ENCODE data around the gene ATG7. TPM values are rescaled to one million over a fixed set of nuclear protein-coding genes. Genes with fewer than 3 reads are reported as not detected.

Gene ATG7
- total RNA-seq, 2 experiments from 2014 or later = 31.0 to 33.1 TPM

DNA sequence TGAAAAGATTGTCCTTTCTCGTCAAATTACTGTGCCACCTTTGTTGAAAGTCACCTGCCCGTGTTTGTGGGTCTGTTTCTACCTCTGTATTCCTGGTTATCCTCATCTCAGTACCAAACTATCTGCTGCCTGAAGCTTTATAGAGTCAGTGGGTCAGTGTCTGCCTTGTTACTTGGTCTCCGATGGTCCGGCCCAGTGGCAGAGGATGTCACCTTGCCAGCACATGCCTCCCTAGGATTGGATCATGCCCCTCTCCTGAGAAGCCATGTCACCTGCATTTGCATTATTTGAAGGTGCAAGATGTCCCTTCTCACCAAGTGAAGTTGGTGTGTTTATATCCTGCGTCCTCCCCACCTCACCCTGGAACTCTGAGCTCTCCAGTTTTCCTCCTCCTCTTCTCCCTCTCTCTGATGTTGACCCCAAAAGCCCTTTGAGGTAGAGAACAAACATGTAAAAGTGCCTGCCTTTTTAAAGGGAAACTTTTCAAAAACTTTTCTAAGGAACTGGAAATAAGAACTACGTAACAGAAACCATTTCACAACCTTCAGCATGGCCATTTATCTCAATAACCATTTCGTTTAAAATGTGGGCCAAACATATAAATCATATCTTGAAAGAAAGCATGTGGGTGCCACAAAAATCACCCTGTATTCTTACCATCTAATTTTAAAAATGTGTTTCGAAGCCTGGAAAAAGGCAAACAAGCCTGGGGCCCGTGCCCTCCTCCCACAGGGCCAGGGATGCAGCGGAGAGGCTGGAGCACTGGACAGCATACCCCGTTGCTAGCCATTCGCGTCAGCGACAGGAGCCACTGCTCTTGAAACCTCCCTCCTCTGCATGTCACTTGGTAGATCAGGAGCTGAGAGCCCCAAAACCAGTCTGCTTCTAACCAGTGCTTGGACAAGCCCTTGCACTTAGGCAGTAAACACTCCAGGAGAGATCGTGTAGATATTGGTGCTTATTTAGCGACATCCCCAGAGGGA, 269.4 kb downstream of the ATG7 start:
- Mint-ChIP-seq H3K36me3 (ENCODE audit: low read depth) (peaks cover 3% of the 10 kb centered on the region), H3K27me3 (no peaks in the 10 kb centered on the region), H3K4me1 (ENCODE audit: low read depth) (no peaks in the 10 kb centered on the region), H3K9me3 (peaks cover under 1% of the 10 kb centered on the region), H3K27ac (peak overlapping the region; percentile 8), H3K4me3 (no peak overlapping the region)
- intact Hi-C loops (cut with micrococcal nuclease) = no loop called here
- ATAC-seq (no peak), DNase-seq (no peak)
- ChIA-PET CTCF (interaction anchor here (0.9 kb wide), 1 partner anchor 305 kb away, joined by 3 read pairs; no protein-coding TSS in a partner anchor), POLR2A (no interaction called here)
- TF ChIP-seq, protein P1, sequence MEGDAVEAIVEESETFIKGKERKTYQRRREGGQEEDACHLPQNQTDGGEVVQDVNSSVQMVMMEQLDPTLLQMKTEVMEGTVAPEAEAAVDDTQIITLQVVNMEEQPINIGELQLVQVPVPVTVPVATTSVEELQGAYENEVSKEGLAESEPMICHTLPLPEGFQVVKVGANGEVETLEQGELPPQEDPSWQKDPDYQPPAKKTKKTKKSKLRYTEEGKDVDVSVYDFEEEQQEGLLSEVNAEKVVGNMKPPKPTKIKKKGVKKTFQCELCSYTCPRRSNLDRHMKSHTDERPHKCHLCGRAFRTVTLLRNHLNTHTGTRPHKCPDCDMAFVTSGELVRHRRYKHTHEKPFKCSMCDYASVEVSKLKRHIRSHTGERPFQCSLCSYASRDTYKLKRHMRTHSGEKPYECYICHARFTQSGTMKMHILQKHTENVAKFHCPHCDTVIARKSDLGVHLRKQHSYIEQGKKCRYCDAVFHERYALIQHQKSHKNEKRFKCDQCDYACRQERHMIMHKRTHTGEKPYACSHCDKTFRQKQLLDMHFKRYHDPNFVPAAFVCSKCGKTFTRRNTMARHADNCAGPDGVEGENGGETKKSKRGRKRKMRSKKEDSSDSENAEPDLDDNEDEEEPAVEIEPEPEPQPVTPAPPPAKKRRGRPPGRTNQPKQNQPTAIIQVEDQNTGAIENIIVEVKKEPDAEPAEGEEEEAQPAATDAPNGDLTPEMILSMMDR (IDR thresholded peaks at IDR 0.05) = no peak

DNA sequence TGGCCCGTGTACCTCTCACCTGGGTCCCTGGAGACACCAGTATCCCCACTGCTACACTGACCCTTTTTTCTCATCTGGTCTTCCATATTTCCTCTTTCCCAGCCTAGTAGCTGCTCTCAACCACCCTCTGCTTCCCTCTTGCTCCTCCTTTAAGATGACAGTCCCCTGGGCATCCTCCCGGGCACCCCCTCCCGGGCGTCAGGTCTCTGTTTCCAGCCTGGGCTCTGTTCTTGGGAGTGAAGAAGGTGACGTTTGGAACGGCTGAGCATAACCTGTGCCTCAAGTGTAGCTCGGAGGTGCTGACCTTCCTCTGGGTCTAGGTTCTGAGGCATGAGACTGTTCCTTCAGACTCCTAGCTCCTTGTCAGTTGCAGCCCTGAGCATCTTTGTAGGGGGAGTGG, 270.4 kb downstream of the ATG7 start:
- H3K36me3 Mint-ChIP-seq (ENCODE audit: low read depth) = peaks cover 12% of the 10 kb centered on the region
- ChIA-PET POLR2A (no interaction called here), CTCF (no interaction called here)
- ATAC-seq (no peak), DNase-seq (no peak)
- no peak overlapping the region for H3K4me3 Mint-ChIP-seq
- intact Hi-C loops (cut with micrococcal nuclease) = no loop called here
- TF ChIP-seq, protein P1 (IDR thresholded peaks at IDR 0.05) = no peak
- no peaks in the 10 kb centered on the region for H3K27me3 Mint-ChIP-seq
- peaks cover 6% of the 10 kb centered on the region for H3K4me1 Mint-ChIP-seq (ENCODE audit: low read depth)
- H3K27ac Mint-ChIP-seq = no peak overlapping the region
- H3K9me3 Mint-ChIP-seq = peaks cover 10% of the 10 kb centered on the region

- TF ChIP-seq, protein P1 (IDR thresholded peaks at IDR 0.05) = no peak
- POLR2A ChIA-PET = no interaction called here
- no peak overlapping the region for H3K4me3 Mint-ChIP-seq
- H3K9me3 Mint-ChIP-seq = peaks cover 12% of the 10 kb centered on the region
- intact Hi-C loops (cut with micrococcal nuclease) = no loop called here
- H3K4me1 Mint-ChIP-seq (ENCODE audit: low read depth) = peaks cover 8% of the 10 kb centered on the region
- no peak for DNase-seq
- CTCF ChIA-PET = no interaction called here
- H3K36me3 Mint-ChIP-seq (ENCODE audit: low read depth) = peaks cover 16% of the 10 kb centered on the region
- ATAC-seq = no peak
- no peak overlapping the region for H3K27ac Mint-ChIP-seq
- H3K27me3 Mint-ChIP-seq = no peaks in the 10 kb centered on the region
These were observed 271.1 kb downstream of the ATG7 start for GRCh38 chr3:11543141-11543947.

- intact Hi-C loops (cut with micrococcal nuclease) = no loop called here
- no peak overlapping the region for H3K27ac Mint-ChIP-seq
- TF ChIP-seq, protein P1 (IDR thresholded peaks at IDR 0.05) = no peak
- peaks cover 8% of the 10 kb centered on the region for H3K4me1 Mint-ChIP-seq (ENCODE audit: low read depth)
- no peak for ATAC-seq
- H3K9me3 Mint-ChIP-seq = peaks cover 12% of the 10 kb centered on the region
- no peaks in the 10 kb centered on the region for H3K27me3 Mint-ChIP-seq
- ChIA-PET CTCF (no interaction called here), POLR2A (interaction anchor here (1.2 kb wide), 1 partner anchor 11 kb away, joined by 3 read pairs; no protein-coding TSS in a partner anchor)
- peaks cover 16% of the 10 kb centered on the region for H3K36me3 Mint-ChIP-seq (ENCODE audit: low read depth)
- no peak overlapping the region for H3K4me3 Mint-ChIP-seq
- DNase-seq = no peak
These were observed 271.8 kb downstream of the ATG7 start for GRCh38 chr3:11543948-11544387.
